Adrenal gland (tissue), 12 donors: ENCODE results near the gene GTF2A1. TPM values are rescaled to one million over a fixed set of nuclear protein-coding genes. Genes with fewer than 3 reads are reported as not detected.
A peak's percentile ranks its signal among the peaks of the same experiment; 100 is the strongest.

Experiments used
- DNase-seq, 7 donors: peaks; one replicate each; pipeline ENCODE4 v3.0.0-alpha.2; 2019 to 2020
- H3K27ac ChIP-seq, 5 donors: fragments of 200-600 bp; sonication (generic) in 4 of 5; 1 replicate in 3 of 5; 2 replicates in 2 of 5; pipeline versions ENCODE4 v1.5.1 to v1.8.0; 2016 to 2020; ENCODE audit warnings: mild to moderate bottlenecking in 1 of 5
- H3K27me3 ChIP-seq: fragments of 200-600 bp; 2 replicates; pipeline ENCODE4 v1.8.0; 2021
- H3K36me3 ChIP-seq, 2 donors: fragments of 200-600 bp; replicated peaks in 1 of 2; 1 replicate in 1 of 2; 2 replicates in 1 of 2; pipeline versions ENCODE4 v1.5.1 to v1.8.0; 2018 to 2022
- H3K4me1 ChIP-seq, 2 donors: fragments of 200-600 bp; replicated peaks in 1 of 2; 1 replicate in 1 of 2; 2 replicates in 1 of 2; pipeline versions ENCODE4 v1.5.1 to v1.8.0; 2018 to 2021
- H3K4me3 ChIP-seq, 4 donors: fragments of 200-600 bp; sonication (generic) in 3 of 4; one replicate each; pipeline ENCODE4 v1.5.1; 2016 to 2018
- H3K9me3 ChIP-seq, 3 donors: fragments of 200-600 bp; sonication (generic) in 1 of 3; replicated peaks in 1 of 3; 1 replicate in 2 of 3; 2 replicates in 1 of 3; pipeline versions ENCODE4 v1.5.1 to v1.8.0; 2016 to 2021
- CTCF ChIP-seq, 6 experiments: fragments of 450-650 bp in 4 of 6; fragments of 200-600 bp in 2 of 6; sonication (generic) in 1 of 6; IDR thresholded peaks; 1 replicate in 5 of 6; 2 replicates in 1 of 6; pipeline versions ENCODE4 v1.5.1 to v1.8.0; 2016 to 2021; ENCODE audit warnings: antibody characterized with exemption in 6 of 6, mild to moderate bottlenecking in 2 of 6, moderate library complexity in 1 of 6
- POLR2A ChIP-seq, 2 donors: fragments of 450-650 bp; IDR thresholded peaks; one replicate each; pipeline ENCODE4 v1.6.1; 2017; ENCODE audit warnings: antibody characterized with exemption in 2 of 2, mild to moderate bottlenecking in 2 of 2, moderate library complexity in 1 of 2
- WGBS, 4 donors: extraction: QIAGEN DNeasy Blood & Tissue Kit in 2 of 4; methylation state at CpG; one replicate each; pipeline versions ENCODE4 v1.1.5 to v1.1.7; 2013 to 2017; 5-methylcytosine and 5-hydroxymethylcytosine counted together
- intact Hi-C, 2 donors: fragments of 100-400 bp; cut with DNase I; formaldehyde crosslinking; loops; one replicate each; pipeline versions ENCODE4 v1.14.1 to v1.15.0; 2022 to 2023
- polyA plus RNA-seq, 3 donors: library from polyadenylated mRNA; stranded (reverse); fragments of 200-250 nt in 2 of 3; fragments of 350-450 nt in 1 of 3; fragmentation: Illumina TruSeq in 1 of 3; extraction: RNeasy Lipid Tissue Mini Kit (QIAGEN cat#74804) in 1 of 3; gene quantifications; one replicate each; pipeline ENCODE4 v1.2.3, GENCODE V29; 2013 to 2014
- total RNA-seq, 9 donors: library from RNA; depleted of rRNA in 4 of 9; stranded (reverse); fragments of >200 nt in 4 of 9; fragments of 120-200 nt in 1 of 9; fragmentation: NEBNext Ultra II Directional in 1 of 9; extraction: Animal tissue kit (Norgen Biotek cat#: 25700) in 1 of 9; gene quantifications; one replicate each; pipeline versions ENCODE4 v1.1.0 to v1.2.4, GENCODE V29; 2013 to 2023
- donor health status: healthy with polysubstance abuse.
- donor health status: Bipolar disorder and iron deficiency.
- donor health status: DM: yes; HTN: yes; CAD: no.
- donor health status: DM: no; HTN: no; CAD: no.
- donor health status: DM: no; HTN: no; CAD: no.
- donor health status: DM: yes; HTN: yes; CAD: no.

Gene GTF2A1
- total and polyA plus RNA-seq, 12 donors = 4.3 to 51.4 (median 29.4) TPM

GRCh38 chr14:81211844-81212243, 8.9 kb downstream of the GTF2A1 start:
- peaks cover 0 to 20% of the 10 kb centered on the region in 2 donors for H3K4me1 ChIP-seq

GRCh38 chr14:81209167-81209836, 11.5 kb downstream of the GTF2A1 start:
- WGBS, 4 donors = 72 to 79% (median 77%) methylated on average over 8 of the region's 8 CpGs
- Histone ChIP-seq H3K9me3 (no peaks in the 10 kb centered on the region), H3K36me3 (peaks cover 0 to 24% of the 10 kb centered on the region in 2 donors), H3K27ac (peak overlapping the region in 2 of 5 donors; percentile 2 to 26), H3K27me3 (no peaks in the 10 kb centered on the region), H3K4me3 (no peak overlapping the region), H3K4me1 (peaks cover 0 to 18% of the 10 kb centered on the region in 2 donors)
- DNase-seq = no peak
- no peak for TF ChIP-seq CTCF (IDR thresholded peaks at IDR 0.05)
- no peak for TF ChIP-seq POLR2A (IDR thresholded peaks at IDR 0.05)
- intact Hi-C loops = no loop called here

More at GRCh38 chr14:81211844-81212243, 8.9 kb downstream of the GTF2A1 start:
- intact Hi-C loops = no loop called here
- no peaks in the 10 kb centered on the region for H3K9me3 ChIP-seq
- H3K27me3 ChIP-seq = no peaks in the 10 kb centered on the region
- TF ChIP-seq POLR2A (IDR thresholded peaks at IDR 0.05) = no peak
- TF ChIP-seq CTCF (IDR thresholded peaks at IDR 0.05) = peak in 5 of 6 experiments; percentile 16 to 50 (median 45)
- H3K4me3 ChIP-seq = no peak overlapping the region
- H3K27ac ChIP-seq = no peak overlapping the region
- 14 to 33% (median 26%) methylated on average over 2 of the region's 2 CpGs for WGBS, 4 donors
- DNase-seq = peak; percentile 33 to 68 (median 34)
- H3K36me3 ChIP-seq = peaks cover 0 to 29% of the 10 kb centered on the region in 2 donors

- peak in 3 of 7 donors; percentile 13 to 35 (median 13) for DNase-seq
- 84 to 97% (median 91%) methylated on average over 6 to 8 of the region's 8 CpGs for WGBS, 4 donors
- TF ChIP-seq POLR2A (IDR thresholded peaks at IDR 0.05) (no peak), CTCF (IDR thresholded peaks at IDR 0.05) (no peak)
- Histone ChIP-seq H3K4me3 (no peak overlapping the region), H3K4me1 (peaks cover 0 to 18% of the 10 kb centered on the region in 2 donors), H3K27me3 (no peaks in the 10 kb centered on the region), H3K36me3 (peaks cover 0 to 24% of the 10 kb centered on the region in 2 donors), H3K9me3 (no peaks in the 10 kb centered on the region), H3K27ac (peak overlapping the region in 2 of 5 donors; percentile 2 to 26)
- intact Hi-C loops = no loop called here
These were observed 12.3 kb downstream of the GTF2A1 start for GRCh38 chr14:81208489-81208888.

GRCh38 chr14:81206115-81206514, 14.6 kb downstream of the GTF2A1 start:
- Histone ChIP-seq H3K27ac (no peak overlapping the region), H3K36me3 (peaks cover 0 to 41% of the 10 kb centered on the region in 2 donors), H3K4me3 (no peak overlapping the region), H3K27me3 (no peaks in the 10 kb centered on the region), H3K4me1 (peaks cover 0 to 1% of the 10 kb centered on the region in 2 donors), H3K9me3 (no peaks in the 10 kb centered on the region)
- intact Hi-C loops = no loop called here
- TF ChIP-seq POLR2A (IDR thresholded peaks at IDR 0.05) (no peak), CTCF (IDR thresholded peaks at IDR 0.05) (no peak)
- WGBS, 4 donors = 82 to 89% (median 87%) methylated on average over 4 of the region's 4 CpGs
- DNase-seq = no peak
